Measurements from ENCODE around the gene FBXO46.
A peak's percentile ranks its signal among the peaks of the same experiment; 100 is the strongest.
"Not testable (repeated sequence)": the region's sequence is repeated elsewhere in the genome, so short reads cannot be mapped to it uniquely, and the experiment has no call there.

Gene FBXO46

DNA sequence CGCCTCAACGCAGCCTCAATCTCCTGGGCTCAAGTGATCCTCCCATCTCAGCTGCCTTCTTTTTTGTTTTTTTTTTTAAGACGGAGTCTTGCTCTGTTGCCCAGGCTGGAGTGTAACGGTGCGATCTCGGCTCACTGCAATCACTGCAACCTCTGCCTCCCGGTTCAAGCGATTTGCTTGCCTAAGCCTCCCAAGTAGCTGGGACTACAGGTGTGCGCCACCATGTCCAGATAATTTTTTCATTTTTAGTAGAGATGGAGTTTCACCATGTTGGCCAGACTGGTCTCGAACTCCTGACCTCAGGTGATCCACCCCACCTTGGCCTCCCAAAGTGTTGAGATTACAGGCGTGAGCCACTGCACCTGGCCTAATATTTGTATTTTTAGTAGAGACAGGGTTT is 10.6 kb downstream of the FBXO46 start:
- DNase-seq, result not testable (repeated sequence)

GRCh38 chr19:45717983-45718650 is 12.6 kb downstream of the FBXO46 start:
- no peak for DNase-seq

GRCh38 chr19:45717131-45717982 is 13.3 kb downstream of the FBXO46 start:
- peak; percentile 99 for DNase-seq

DNA sequence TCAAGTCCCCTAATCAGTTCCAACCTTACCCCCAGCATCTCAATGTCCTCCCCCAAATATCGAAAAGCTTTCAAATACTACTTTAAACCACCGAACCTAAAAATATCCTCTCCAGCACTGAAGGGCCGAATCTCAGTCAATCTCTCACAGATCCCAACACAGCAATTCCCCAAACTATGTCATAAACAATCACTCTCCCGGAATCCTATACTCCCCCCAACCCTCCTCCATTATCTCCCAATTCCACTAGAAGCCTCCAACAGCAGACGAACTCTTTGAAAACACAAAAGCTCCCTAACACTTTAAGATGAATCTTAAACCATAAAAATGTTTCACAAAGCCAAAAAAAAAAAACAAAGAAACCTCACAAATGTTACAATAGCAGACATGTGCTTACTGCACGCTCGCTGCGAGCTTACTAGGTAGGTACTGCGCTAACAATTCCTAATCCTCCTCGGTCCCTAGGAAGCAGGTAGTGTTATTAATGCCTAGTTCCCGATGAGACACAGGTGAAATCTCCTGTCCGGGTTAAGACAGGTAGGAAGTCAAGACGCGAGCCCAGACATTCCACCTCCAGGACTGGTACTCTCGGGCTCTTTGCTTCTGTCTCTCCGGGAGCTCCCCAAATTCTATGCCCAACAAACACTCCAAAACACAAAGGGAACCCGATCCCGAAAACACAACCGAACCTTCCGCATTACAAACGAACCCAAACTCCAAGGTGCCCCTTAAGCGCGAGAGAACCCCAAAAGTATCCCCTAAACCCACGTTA is 14.2 kb downstream of the FBXO46 start:
- peak; percentile 5 for DNase-seq

- DNase-seq, result no peak
Observed at GRCh38 chr19:45715139-45715538, 15.6 kb downstream of the FBXO46 start.

DNA sequence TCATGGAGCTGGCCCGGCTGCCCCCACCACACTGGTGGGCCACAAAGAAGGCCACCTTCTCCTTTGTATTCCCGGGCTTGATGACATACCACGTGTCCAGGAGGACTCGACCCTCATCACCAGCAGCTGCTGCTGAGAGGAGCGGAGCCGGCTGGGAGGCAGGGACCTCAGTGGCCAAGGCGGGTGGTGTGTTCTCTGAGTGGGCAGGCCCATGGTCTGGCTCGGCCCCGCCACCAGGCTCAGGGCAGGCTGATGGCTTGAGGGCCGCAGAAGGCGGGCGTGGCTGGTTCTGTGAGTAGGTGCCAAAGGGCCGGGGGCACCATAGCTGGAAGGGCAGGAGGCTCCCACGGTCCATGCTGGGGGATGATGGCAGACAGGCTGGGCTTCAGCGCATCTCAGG is 17.6 kb downstream of the FBXO46 start:
- no peak for DNase-seq

- no peak for DNase-seq
Observed at GRCh38 chr19:45712699-45713067, 18.0 kb downstream of the FBXO46 start.

GRCh38 chr19:45711851-45712698 is 18.6 kb downstream of the FBXO46 start:
- no peak for DNase-seq

DNA sequence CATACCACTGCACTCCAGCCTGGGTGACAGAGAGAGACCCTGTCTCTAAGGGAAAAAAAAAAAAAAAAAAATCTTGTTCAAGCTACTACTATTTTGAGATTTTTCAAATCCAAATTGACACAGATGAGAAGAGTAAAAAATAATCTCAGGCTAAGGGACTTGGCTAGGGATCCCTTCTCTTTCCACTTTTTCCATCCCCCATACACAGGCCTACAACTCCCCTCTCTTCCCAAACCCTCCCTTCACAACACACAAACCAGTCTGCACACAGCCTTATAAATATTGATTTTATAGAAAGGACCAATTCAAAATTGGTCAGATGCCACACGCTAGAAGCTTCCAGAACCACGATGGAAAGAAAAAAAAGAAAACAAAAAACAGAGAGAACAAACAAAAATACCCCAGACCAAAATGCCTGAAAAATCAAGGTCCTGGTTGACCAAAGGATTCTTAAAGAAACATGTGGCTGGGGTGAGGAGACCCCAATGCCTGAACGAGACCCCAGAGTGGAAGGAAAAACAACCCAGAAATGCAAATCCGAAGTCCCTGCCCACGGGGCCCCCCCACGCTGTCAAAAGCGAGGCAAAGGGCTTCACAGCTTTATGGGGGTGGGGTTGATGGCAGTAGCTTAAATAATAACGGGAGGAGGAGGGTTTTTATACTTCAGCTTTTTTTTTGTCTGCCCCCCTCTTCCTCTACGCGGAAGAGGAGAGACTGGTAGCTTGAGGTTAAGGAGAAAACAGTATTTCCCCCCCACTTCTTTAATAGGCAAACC is 20.2 kb downstream of the FBXO46 start:
- DNase-seq, result no peak

DNA sequence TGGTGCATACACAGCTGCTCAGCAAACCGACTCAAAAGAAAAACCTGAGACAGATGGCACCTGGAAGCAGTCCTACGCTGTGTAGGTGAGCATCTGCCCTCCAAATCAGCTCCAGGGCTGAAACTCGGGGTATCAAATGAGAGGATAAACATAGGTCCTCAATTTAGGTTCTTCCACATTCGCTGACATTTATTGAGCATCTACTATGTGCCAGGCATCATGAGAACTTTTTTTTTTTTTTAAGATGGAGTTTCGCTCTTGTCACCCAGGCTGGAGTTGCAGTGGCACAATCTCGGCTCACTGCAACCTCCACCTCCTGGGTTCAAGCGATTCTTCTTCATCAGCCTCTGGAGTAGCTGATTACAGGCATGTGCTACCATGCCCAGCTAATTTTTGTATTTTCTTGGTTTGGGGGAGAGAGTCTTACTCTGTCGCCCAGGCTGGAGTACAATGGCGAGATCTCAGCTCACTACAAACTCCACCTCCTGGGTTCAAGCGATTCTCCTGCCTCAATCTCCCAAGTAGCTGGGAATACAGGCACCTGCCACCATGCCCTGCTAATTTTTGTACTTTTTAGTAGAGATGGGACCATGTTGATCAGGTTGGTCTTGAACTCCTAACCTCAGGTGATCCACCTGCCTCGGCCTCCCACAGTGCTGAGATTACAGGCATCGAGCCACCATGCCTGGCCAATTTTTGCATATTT is 24.8 kb downstream of the FBXO46 start:
- no peak for DNase-seq

DNA sequence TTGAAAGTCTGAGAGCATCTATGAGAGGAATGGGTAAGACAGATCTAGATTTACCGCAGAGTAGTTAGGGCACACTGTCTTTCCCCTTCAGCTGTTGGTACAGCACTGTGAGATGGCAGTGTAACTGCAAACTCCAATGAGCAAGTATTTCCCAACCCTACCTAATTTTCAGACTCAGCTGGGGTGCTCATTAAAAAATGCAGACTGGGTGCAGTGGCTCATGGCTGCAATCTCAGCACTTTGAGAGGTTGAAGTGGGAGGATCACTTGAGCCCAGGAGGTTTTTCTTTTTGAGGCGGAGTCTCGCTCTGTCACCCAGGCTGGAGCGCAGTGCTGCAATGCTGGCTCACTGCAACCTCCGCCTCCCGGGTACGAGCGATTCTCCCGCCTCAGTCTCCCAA is 25.6 kb downstream of the FBXO46 start:
- no peak for DNase-seq

DNA sequence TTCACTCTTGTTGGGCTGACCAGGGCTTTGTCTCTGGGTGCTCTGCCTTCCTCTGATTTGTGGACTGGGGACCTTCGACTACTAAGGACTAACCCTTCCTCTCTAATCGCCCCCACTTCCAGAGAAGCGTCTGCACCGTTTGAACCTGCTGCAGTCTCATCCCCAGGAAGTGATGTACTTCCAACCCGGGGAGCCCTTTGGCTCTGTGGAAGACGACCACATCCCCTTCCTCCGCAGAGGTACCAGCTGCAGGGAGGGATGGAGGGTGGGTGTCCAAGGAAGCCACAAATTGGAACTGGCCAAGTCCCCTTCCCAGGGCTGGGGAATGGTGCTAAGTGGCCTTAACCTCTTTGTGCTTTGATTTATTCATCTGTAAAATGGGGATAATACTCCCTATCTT is 29.0 kb downstream of the FBXO46 start:
- no peak for DNase-seq

DNA sequence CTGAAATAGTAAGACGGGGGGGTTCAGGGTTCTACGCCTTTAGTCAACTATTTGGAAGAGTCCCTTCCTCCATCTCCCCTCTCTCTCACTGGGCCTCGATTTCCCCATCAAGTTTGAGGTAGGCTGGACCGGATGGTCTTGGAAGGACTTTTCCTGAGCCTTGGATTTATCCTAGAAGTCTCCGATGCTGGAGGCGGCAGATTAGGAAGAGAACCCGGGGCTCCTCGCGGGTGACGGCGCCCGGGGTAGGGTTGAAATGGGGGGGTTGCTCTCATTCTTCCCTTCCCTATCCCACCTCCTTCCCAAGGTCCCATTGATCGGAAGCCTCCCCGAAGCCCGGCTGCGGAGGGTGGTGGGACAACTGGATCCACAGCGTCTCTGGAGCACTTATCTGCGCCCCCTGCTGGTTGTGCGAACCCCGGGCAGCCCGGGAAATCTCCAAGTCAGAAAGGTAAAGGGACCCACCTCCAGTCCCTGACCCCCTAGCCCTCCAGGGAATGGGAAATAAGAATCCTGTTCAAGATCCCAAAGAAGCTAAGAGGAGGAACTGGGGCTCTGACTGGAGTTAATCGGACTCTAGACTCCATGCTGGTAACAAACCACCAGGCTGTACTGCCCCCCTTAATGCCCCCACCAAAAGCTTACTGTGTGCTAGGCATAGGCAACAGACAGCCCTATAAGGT is 37.4 kb downstream of the FBXO46 start:
- DNase-seq, result peak; percentile 64

DNA sequence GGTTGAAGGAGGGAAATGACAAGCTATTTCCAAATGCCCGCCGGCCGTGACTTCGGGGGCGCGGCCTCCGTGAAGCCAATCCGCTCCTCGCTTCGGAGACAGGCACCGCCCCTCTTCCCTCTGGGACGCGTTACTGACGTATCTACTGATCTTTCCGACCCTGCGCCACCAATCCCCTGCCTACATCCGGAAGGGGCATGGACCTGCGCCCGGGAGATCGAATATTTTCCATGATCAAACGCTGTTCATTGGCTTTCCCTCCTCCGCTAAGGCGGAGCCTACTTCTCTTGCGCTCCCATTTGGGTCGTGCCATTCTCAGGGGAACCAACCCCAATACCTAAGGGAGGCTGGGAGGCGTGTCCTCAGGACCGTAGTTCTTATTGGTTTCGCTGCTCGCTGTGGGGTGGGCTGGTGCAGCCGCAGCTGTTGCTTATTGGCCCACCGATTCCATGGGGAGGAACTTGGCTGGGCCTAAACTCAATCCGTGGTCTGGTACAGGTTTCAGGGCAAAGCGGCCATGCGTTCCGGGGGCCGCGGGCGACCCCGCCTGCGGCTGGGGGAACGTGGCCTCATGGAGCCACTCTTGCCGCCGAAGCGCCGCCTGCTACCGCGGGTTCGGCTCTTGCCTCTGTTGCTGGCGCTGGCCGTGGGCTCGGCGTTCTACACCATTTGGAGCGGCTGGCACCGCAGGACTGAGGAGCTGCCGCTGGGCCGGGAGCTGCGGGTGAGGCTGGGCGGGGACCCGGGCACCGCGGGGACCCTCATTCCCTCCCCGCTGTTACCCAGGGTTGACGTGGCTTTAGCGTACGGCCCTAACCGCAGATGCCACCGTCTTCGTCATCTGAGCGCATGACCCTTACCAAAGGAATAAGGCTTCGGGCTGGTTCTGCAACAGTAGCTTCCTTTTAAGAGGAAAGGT is 38.2 kb downstream of the FBXO46 start, which contains the start of gene QPCTL:
Gene QPCTL (plus strand): TSS at position 480 of the 919 bp plus-strand sequence. CDS start 38 bp downstream, at position 518.
- DNase-seq, result peak; percentile 98

GRCh38 chr19:45691516-45692186 is 39.0 kb downstream of the FBXO46 start, which contains the start of gene SNRPD2:
TSS of gene SNRPD2 (minus strand) at chr19:45691953. CDS start at chr19:45691888, 65 bp downstream.
- peak; percentile 91 for DNase-seq

DNA sequence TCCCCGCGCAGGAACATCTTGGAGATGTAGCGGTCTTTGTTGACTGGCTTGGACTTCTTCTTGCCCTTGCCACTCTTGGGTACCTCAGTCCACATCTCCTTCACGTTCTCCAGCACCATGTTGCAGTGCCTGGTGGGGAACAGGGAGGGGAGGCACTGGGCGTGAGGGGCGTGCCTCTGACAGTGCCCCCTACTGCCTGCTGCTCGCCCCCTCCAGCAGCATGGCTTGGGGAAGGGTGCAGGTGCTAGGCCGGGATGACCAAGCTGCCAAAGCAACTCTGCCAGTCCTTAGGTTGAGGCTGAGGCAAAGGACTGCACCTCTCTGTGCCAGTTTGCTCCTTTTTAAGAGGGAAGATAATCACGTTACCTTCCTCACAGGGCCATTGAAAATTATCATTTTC is 43.1 kb downstream of the FBXO46 start:
- DNase-seq, result no peak

- not testable (repeated sequence) for DNase-seq
Observed at GRCh38 chr19:45685045-45685444, 45.7 kb downstream of the FBXO46 start.

DNA sequence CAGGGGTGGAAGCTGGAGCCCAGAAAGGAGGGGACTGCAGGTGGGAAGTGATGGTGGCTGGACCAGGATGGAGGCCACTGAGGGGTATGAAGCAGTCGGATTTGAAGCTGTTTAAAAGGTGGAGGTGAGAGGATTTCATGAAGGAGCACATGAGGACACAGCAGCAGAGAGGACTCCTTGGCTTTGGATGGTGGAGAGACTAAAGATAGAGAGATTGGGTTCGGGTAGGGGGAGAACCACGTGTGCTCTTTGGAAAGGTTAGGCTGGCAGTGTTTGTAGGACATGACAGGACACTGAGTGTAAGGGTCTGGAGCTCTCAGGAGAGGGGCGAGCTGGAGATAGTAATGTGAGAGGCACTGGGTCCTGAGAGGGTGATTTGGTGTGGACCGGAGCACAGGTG is 47.8 kb downstream of the FBXO46 start:
- no peak for DNase-seq

GRCh38 chr19:45682117-45682516 is 48.6 kb downstream of the FBXO46 start:
- DNase-seq, result no peak

Data from CD4-positive, alpha-beta T cell treated with Interferon gamma for 1 hour (primary cell).